Mesangial cell (primary cell): ENCODE results near the gene PTPN22. TPM values are rescaled to one million over a fixed set of nuclear protein-coding genes. Genes with fewer than 3 reads are reported as not detected.

Source experiments
- total RNA-seq: library from RNA; depleted of rRNA; stranded (reverse); fragments of >200 nt; gene quantifications from 2 replicates; pipeline ENCODE4 v1.2.3, GENCODE V29; 2015

Gene PTPN22
- 0.33 and 0.76 TPM in 2 replicates for total RNA-seq

DNA sequence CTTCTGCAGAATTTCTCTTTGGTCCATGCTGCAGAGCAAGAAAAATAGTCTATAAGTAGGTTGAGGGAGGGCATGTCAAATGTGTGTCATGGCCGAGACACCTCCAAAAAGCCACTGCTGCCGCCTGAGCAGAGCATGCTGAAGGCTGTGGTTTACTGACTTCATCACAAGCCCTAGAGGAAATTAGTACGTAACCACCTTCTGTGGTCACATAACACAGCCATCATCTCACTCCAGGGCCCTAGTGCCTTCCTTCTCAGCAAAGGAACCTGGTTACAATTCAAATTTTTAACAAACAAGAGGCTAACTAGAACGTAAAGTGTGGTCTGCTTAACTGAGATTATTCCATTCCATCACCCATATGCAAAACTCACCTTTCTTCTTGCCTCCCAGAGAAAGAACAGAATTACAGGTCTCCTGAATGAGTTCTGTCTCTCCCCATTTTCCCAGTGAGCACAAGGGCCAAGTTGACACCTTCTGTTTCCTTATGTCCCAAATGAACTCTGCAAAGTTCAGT lies at the start of gene PTPN22:
Gene PTPN22, minus strand, starts transcription at position 116 of the 517 bp plus-strand sequence.

DNA sequence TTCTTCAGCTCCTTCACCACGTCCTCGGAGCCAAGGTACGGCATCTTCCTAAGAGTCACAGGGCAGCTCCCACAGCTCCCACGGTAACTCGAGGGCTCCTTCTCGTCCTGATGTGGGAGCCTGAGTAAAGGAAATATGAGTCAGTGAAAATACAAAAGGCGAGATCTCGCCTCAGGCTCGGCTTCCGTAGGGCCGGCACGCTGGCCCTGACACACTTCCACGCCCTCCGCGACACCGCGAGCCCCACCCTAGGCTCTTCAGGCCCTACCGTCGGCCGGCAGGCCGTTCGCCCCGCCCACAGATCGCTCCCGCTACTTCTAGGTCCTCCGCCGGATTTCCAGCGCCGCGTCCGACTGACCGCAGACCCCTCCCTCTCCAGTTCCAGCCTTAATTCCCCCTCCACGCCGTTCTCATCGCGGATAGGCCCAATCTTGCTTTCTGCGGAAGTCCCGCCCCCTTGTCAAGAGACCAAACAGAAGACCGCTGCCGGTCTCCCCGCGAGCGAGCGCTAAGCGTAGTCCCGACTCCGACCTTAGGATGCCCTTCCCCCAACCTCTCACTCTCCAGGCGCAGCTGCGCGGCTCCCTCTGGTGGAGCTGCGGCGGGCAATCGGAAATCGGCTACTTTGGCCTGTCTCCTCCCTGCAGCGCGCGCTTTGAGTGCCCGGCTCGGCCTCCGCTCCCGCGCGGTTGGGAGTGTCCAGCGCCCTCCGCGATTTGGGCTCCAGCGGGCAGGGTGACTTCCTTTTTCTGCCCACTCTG lies 33.3 kb upstream of the PTPN22 start, which contains the start of the genes AP4B1 and DCLRE1B:
Gene AP4B1, minus strand, starts transcription at position 126 of the 761 bp plus-strand sequence. Its CDS starts 82 bp downstream, at position 44.
Gene DCLRE1B, plus strand, starts transcription at position 653 of the 761 bp plus-strand sequence. CDS start 261 bp downstream, outside the sequence.

DNA sequence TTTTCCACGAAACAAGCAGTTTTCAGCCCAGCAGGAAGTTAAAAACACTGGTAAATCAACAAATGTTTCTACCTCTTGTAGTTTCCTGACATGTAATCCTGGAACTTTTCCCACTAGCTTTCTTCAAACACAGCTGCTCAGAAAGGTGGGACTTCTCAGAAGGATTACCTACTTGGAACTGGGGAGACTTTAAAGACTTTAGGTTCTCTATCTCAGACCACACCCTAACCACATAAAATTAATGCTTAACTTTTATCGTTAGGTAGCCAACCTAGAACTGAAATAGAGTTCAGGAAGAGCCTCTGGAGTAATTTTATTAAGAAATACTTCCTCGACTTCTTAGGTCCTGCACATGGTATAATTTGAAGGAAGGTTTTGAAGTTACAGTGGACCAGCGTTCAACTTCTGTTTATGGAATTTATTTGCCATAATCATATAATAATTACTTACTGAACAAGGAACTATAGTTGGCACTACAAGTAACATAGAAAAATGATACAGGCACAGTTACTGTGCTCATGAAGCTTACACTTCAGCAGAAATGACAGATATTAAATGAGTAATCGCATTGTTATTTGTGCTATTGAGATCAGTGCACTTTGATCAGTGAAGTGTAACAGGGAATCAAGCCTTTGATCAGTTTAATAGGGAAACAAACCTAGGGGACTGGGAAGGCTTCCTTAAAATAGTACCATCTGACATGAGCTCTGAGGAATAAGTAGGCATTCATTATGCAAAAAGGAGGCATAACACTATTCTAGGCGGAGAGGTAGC lies 16.1 kb upstream of the PTPN22 start, which contains the start of gene BCL2L15:
Gene BCL2L15, minus strand, starts transcription at position 180 of the 774 bp plus-strand sequence. CDS start 206 bp downstream, outside the sequence.

DNA sequence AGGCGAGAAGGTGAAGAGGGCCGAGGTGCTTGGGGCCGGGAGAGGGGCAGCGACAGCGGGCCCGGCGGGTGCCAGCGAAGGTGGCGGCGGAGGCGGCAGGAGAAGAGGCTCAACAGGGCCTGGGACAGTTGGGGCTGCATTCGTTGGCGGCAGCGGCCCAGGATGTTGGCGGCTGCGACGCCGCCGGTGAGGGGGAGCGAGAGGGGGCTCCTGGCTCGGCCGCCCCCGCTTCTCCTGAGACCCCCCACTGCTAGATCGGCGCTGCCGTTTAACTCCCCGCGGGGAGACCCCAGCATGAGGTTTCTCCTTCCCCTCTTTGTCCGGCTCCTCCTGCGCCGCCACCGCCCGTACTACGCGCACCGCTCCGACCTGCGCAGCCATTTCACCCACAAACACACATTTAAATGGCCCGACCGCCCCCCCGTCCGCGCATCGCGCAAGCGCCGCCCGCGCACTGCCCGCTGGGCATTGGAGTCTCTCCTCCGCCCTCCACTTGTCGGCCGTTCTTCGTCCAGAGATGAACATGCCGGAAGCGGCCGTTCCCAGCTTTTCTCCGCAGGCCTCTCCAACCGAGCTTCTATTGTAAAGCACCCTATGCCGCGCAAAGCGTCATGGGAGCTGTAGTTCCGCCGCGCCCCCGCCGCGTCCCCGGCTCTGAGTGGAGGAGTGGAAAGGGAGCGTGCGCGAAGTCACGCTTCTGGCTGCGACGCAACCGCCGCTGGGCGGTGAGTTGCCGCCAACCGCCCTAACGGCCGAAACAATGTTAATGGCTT lies 59.4 kb downstream of the PTPN22 start, which contains the start of gene RSBN1:
Gene RSBN1, minus strand, starts transcription at position 589 of the 773 bp plus-strand sequence. Its CDS starts 64 bp downstream, at position 525.

Other genes with a start within 250 kb of the PTPN22 start
- gene PHTF1, start 112.2 kb downstream of the PTPN22 start, total RNA-seq: 21.8 and 23.3 TPM in 2 replicates
- 6.5 and 12.7 TPM in 2 replicates for gene RSBN1, start 59.2 kb downstream of the PTPN22 start, total RNA-seq
- 0.76 TPM in 1 of 2 replicates, not detected in the other for gene BCL2L15, start 15.9 kb upstream of the PTPN22 start, total RNA-seq
- gene AP4B1, start 33.1 kb upstream of the PTPN22 start, total RNA-seq: 14.3 and 15.3 TPM in 2 replicates
- 6.3 and 11.7 TPM in 2 replicates for gene DCLRE1B, start 33.6 kb upstream of the PTPN22 start, total RNA-seq
- 23.8 and 26.2 TPM in 2 replicates for gene HIPK1, start 57.6 kb upstream of the PTPN22 start, total RNA-seq
- 4.9 and 53.6 TPM in 2 replicates for gene OLFML3, start 107.8 kb upstream of the PTPN22 start, total RNA-seq